ENCODE measurements around the gene NAV3.

DNA sequence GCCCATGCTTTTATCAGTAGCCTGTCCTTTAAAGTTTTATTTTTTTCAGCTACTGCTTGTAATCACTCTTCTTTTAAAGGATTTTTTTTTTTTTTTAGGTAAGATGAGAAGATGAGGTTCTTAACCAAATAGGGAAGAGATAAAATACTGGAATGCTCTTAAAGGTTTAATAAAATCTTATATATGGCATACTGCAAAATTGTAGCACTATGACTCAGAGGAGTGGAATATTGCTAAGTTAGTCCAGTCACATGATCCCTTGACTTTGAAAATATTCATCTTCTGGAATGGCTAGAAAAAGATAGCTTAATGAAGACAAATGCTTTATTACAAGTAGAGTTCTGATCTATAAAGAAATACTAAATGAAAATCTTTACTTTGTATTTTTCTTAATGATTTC lies 116.6 kb downstream of the NAV3 start:
- TF ChIP-seq, protein P1, sequence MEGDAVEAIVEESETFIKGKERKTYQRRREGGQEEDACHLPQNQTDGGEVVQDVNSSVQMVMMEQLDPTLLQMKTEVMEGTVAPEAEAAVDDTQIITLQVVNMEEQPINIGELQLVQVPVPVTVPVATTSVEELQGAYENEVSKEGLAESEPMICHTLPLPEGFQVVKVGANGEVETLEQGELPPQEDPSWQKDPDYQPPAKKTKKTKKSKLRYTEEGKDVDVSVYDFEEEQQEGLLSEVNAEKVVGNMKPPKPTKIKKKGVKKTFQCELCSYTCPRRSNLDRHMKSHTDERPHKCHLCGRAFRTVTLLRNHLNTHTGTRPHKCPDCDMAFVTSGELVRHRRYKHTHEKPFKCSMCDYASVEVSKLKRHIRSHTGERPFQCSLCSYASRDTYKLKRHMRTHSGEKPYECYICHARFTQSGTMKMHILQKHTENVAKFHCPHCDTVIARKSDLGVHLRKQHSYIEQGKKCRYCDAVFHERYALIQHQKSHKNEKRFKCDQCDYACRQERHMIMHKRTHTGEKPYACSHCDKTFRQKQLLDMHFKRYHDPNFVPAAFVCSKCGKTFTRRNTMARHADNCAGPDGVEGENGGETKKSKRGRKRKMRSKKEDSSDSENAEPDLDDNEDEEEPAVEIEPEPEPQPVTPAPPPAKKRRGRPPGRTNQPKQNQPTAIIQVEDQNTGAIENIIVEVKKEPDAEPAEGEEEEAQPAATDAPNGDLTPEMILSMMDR (conservative IDR thresholded peaks at IDR 0.05; ENCODE audit: low read length) = no peak
- TF ChIP-seq EZH2phosphoT487 (IDR thresholded peaks at IDR 0.05; ENCODE audit: borderline replicate concordance) = no peak
